Activated CD8-positive, alpha-beta memory T cell treated with anti-CD3 and anti-CD28 coated beads, Interleukin-2, amount 10 ng/mL, durations not matched to agents 7 days and 5 days (primary cell): ENCODE data around the gene SAMD4B. TPM values are rescaled to one million over a fixed set of nuclear protein-coding genes. Genes with fewer than 3 reads are reported as not detected.

ENCODE experiments used
- ATAC-seq: fragments of 150-1000 bp; cut with Tn5 transposase; one replicate; pipeline ENCODE4 v1.10.0; 2021; ENCODE audit warnings: moderate library complexity
- CTCF ChIA-PET: fragments of 350-600 bp; sonication (Branson Sonifier 250); formaldehyde crosslinking; loops from one replicate; lab custom pipeline; 2021; ENCODE audit warnings: antibody characterized with exemption; lab: Charles Lee
- DNase-seq: peaks from one replicate; pipeline ENCODE4 v3.0.0-alpha.2; 2020
- H3K27ac Mint-ChIP-seq: one replicate; pipeline ENCODE4 v1.8.0; 2021; ENCODE audit warnings: mild to moderate bottlenecking, mixed read lengths
- H3K27me3 Mint-ChIP-seq: one replicate; pipeline ENCODE4 v1.8.0; 2021; ENCODE audit warnings: mixed read lengths
- H3K36me3 Mint-ChIP-seq: one replicate; pipeline ENCODE4 v1.8.0; 2021; ENCODE audit warnings: mild to moderate bottlenecking, mixed read lengths
- H3K4me1 Mint-ChIP-seq: one replicate; pipeline ENCODE4 v1.8.0; 2021; ENCODE audit warnings: mixed read lengths
- H3K4me3 Mint-ChIP-seq: one replicate; pipeline ENCODE4 v1.8.0; 2021; ENCODE audit warnings: mild to moderate bottlenecking, moderate library complexity, mixed read lengths
- H3K9me3 Mint-ChIP-seq: one replicate; pipeline ENCODE4 v1.8.0; 2022; ENCODE audit warnings: low read depth, mixed read lengths
- total RNA-seq, 2 experiments: library from RNA; stranded (reverse); gene quantifications; one replicate each; pipeline ENCODE4 v1.2.3, GENCODE V29; 2021

SAMD4B gene
- total RNA-seq, 2 experiments from 2014 or later, result 45.7 to 58.5 TPM

DNA sequence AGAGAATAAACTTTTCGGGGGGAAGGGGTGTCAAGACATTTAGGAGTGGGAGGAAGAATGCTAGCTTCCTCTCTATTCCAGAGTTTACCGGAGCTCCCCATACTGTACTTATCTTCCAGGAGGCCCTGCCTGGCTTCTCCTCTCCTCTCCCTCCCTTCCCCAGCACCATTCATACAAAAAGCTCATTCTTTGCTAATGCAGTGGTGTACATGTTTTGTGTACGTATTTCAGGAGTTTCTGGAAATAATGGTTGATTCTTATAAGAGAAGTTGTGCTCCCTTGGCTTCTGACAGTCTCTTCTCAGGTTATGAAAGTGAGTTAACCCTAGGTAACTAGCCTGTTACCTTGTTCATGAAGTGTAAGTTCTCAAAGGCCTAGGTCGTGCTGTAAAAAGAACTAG is 7.1 kb downstream of the SAMD4B start:
- Mint-ChIP-seq H3K27me3 (no peaks in the 10 kb centered on the region), H3K36me3 (peaks cover 23% of the 10 kb centered on the region), H3K4me3 (no peak overlapping the region), H3K4me1 (peaks cover 67% of the 10 kb centered on the region), H3K9me3 (no peaks in the 10 kb centered on the region), H3K27ac (no peak overlapping the region)
- CTCF ChIA-PET, result interaction anchor here (1.9 to 2.3 kb wide), 3 partner anchors 13 to 63 kb away, joined by 5 to 7 read pairs (median 7); partner anchors contain the start of gene PLEKHG2
- DNase-seq, result no peak
- ATAC-seq, result no peak

DNA sequence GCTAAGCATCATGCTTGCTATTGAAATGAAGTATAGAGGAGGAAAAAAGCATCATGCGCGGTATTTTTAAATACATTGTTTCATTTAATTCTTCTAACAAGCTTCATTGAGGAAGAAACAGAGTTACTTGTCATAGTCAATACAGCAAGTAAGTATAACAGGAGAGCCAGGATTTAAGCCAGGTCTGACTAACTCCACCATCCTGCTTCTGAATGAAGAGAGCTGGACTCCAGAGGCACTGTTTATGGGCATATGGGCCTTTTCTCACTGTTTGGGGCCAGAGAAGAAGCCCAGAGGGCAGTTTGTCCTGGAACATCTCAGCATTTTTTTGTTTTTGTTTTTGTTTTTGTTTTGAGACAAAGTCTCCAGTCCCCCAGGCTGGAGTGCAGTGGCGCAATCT is 7.9 kb downstream of the SAMD4B start:
- CTCF ChIA-PET, result interaction anchor here (0.7 to 2.3 kb wide), 6 partner anchors 8 to 228 kb away, joined by 3 to 7 read pairs (median 6); partner anchors contain the start of genes PLEKHG2 and SAMD4B
- Mint-ChIP-seq H3K27me3 (no peaks in the 10 kb centered on the region), H3K4me1 (peaks cover 60% of the 10 kb centered on the region), H3K9me3 (no peaks in the 10 kb centered on the region), H3K27ac (peak overlapping the region; percentile 44), H3K4me3 (no peak overlapping the region), H3K36me3 (peaks cover 25% of the 10 kb centered on the region)
- DNase-seq (no peak), ATAC-seq (no peak)

- peaks cover 50% of the 10 kb centered on the region for H3K4me1 Mint-ChIP-seq
- ATAC-seq (peak; percentile 96), DNase-seq (peak; percentile 76)
- peak overlapping the region; percentile 83 for H3K27ac Mint-ChIP-seq
- CTCF ChIA-PET, result interaction anchor here (0.9 to 2.3 kb wide), 4 partner anchors 9 to 53 kb away, joined by 3 to 7 read pairs (median 4); partner anchors contain the start of gene SAMD4B
- peaks cover 27% of the 10 kb centered on the region for H3K36me3 Mint-ChIP-seq
- H3K9me3 Mint-ChIP-seq, result no peaks in the 10 kb centered on the region
- H3K27me3 Mint-ChIP-seq, result no peaks in the 10 kb centered on the region
- no peak overlapping the region for H3K4me3 Mint-ChIP-seq
These were observed 9.4 kb downstream of the SAMD4B start for GRCh38 chr19:39351537-39352064.

DNA sequence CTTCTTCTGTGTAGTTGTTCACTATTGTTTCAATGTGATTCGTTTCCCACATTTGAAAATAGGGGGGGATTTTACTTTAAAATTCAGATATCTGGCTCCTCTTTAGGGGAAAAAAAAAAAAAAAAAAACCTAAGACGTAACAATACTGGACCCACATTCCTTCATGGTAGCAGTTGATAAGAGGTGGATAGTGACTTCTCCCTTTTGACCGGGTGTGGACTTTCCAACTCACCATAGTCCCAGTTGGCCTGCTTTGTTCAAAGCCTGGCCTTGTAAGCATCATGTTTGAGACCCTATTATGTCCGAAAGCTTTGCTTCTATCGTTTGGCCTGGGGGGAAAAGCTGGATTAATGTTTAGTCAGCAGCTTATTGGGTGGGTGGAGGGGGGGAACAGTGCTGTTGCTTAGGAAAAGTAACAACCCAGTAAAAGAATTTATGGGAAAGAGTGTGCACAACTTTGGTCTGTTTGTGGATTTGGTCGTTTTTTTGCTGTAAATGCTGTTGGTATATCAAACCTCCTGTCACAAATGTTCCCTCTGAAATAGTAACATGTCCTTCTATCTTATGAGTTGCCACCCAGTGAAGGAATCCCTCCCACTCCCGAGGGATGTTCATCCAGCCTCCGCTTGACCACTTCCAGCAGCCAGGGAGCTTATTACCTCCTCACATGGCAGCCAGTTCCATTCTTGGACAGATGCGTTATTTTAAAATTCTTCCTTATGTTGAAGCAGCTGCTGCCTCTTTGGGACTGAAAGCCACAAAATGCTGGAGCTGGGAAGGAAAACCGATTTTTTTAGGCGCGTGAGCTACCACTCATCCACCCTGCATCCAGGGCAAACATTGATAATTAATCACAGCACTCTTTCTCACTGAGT is 10.4 kb downstream of the SAMD4B start:
- DNase-seq (no peak), ATAC-seq (no peak)
- Mint-ChIP-seq H3K27ac (peak overlapping the region; percentile 83), H3K4me1 (peaks cover 46% of the 10 kb centered on the region), H3K9me3 (no peaks in the 10 kb centered on the region), H3K27me3 (no peaks in the 10 kb centered on the region), H3K4me3 (no peak overlapping the region), H3K36me3 (peaks cover 36% of the 10 kb centered on the region)
- CTCF ChIA-PET, result interaction anchor here (1.1 to 2.0 kb wide), 3 partner anchors 9 to 39 kb away, joined by 3 to 5 read pairs (median 4); partner anchors contain the start of genes MED29, PAF1 and SAMD4B

DNA sequence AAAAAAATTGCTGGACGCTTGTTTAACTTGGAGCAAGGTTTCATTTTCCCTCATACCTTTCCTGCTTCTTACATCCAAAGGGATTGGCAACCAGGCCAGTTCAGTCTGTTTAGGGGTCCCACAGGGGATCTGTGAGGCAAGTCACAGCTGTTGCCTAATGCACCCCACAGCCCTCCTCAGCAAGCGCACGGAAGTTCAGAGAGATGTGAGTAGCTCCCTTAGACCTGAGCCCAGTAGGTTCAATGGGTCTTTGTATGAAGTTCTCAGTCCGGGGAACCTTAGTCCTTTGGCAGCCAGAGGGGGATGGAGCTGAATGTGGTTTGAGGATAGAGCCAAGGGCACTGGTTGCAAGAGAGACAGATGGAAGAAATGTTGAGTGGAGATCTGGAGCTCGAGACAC is 13.0 kb downstream of the SAMD4B start:
- H3K27ac Mint-ChIP-seq, result no peak overlapping the region
- H3K27me3 Mint-ChIP-seq, result no peaks in the 10 kb centered on the region
- peaks cover 31% of the 10 kb centered on the region for H3K4me1 Mint-ChIP-seq
- H3K4me3 Mint-ChIP-seq, result no peak overlapping the region
- ATAC-seq (no peak), DNase-seq (no peak)
- CTCF ChIA-PET, result interaction anchor here (1.1 to 1.4 kb wide), 3 partner anchors 9 to 42 kb away, joined by 3 to 4 read pairs (median 3); partner anchors contain the start of gene SAMD4B
- no peaks in the 10 kb centered on the region for H3K9me3 Mint-ChIP-seq
- peaks cover 38% of the 10 kb centered on the region for H3K36me3 Mint-ChIP-seq

GRCh38 chr19:39356073-39356472 is 13.9 kb downstream of the SAMD4B start:
- Mint-ChIP-seq H3K4me1 (peaks cover 29% of the 10 kb centered on the region), H3K9me3 (no peaks in the 10 kb centered on the region), H3K36me3 (peaks cover 39% of the 10 kb centered on the region), H3K27me3 (no peaks in the 10 kb centered on the region), H3K27ac (peak overlapping the region; percentile 26), H3K4me3 (no peak overlapping the region)
- ATAC-seq (no peak), DNase-seq (no peak)
- CTCF ChIA-PET, result interaction anchor here (1.1 to 1.4 kb wide), 3 partner anchors 9 to 41 kb away, joined by 3 to 4 read pairs (median 3); partner anchors contain the start of gene SAMD4B

- DNase-seq, result no peak
- Mint-ChIP-seq H3K27ac (no peak overlapping the region), H3K36me3 (peaks cover 39% of the 10 kb centered on the region), H3K4me1 (peaks cover 23% of the 10 kb centered on the region), H3K27me3 (no peaks in the 10 kb centered on the region), H3K4me3 (no peak overlapping the region), H3K9me3 (no peaks in the 10 kb centered on the region)
- CTCF ChIA-PET, result interaction anchor here (1.1 to 1.2 kb wide), 2 partner anchors 14 to 41 kb away, joined by 3 to 4 read pairs; partner anchors contain the start of gene SAMD4B
- no peak for ATAC-seq
These were observed 14.4 kb downstream of the SAMD4B start for GRCh38 chr19:39356647-39357046.

- CTCF ChIA-PET, result interaction anchor here (1.0 kb wide), 1 partner anchor 237 kb away, joined by 3 read pairs; no protein-coding TSS in a partner anchor
These were observed 16.8 kb downstream of the SAMD4B start for GRCh38 chr19:39359026-39359425.

DNA sequence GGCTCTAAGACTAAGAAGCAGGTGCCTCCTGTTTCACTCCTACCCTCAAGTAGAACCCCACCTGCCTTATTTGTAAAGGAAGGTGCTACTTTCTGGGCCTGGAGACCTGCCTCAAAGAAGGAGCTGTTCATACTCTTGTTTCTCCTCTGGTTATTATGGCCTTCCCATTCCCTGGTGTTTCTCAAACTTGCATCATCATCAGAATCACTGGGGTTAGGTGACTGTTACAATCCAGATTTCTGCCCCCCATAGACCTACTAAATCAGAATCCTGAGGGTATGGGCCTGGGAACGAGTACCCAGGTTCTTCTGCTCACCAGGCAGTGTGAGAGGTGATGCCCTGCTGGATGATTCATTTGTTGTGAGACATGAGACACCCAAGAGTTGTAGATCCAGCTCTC is 18.4 kb downstream of the SAMD4B start:
- DNase-seq, result no peak
- Mint-ChIP-seq H3K27me3 (no peaks in the 10 kb centered on the region), H3K4me3 (no peak overlapping the region), H3K9me3 (no peaks in the 10 kb centered on the region), H3K4me1 (peaks cover 12% of the 10 kb centered on the region), H3K27ac (no peak overlapping the region), H3K36me3 (peaks cover 32% of the 10 kb centered on the region)
- CTCF ChIA-PET, result no interaction called here
- ATAC-seq, result no peak

More at GRCh38 chr19:39359026-39359425, 16.8 kb downstream of the SAMD4B start:
- Mint-ChIP-seq H3K4me3 (no peak overlapping the region), H3K4me1 (peaks cover 12% of the 10 kb centered on the region), H3K27ac (no peak overlapping the region), H3K9me3 (no peaks in the 10 kb centered on the region), H3K27me3 (no peaks in the 10 kb centered on the region), H3K36me3 (peaks cover 36% of the 10 kb centered on the region)
- DNase-seq, result no peak
- no peak for ATAC-seq

GRCh38 chr19:39362682-39363657 is 20.7 kb downstream of the SAMD4B start:
- DNase-seq, result no peak
- Mint-ChIP-seq H3K9me3 (no peaks in the 10 kb centered on the region), H3K27me3 (no peaks in the 10 kb centered on the region), H3K36me3 (peaks cover 20% of the 10 kb centered on the region), H3K4me3 (no peak overlapping the region), H3K27ac (no peak overlapping the region), H3K4me1 (peaks cover 2% of the 10 kb centered on the region)
- CTCF ChIA-PET, result interaction anchor here (1.0 to 1.1 kb wide), 4 partner anchors 10 to 35 kb away, joined by 3 to 5 read pairs (median 3); no protein-coding TSS in a partner anchor
- no peak for ATAC-seq

GRCh38 chr19:39363901-39364457 is 21.8 kb downstream of the SAMD4B start:
- CTCF ChIA-PET, result no interaction called here
- DNase-seq (no peak), ATAC-seq (no peak)
- H3K9me3 Mint-ChIP-seq, result no peaks in the 10 kb centered on the region
- H3K27me3 Mint-ChIP-seq, result no peaks in the 10 kb centered on the region
- no peaks in the 10 kb centered on the region for H3K4me1 Mint-ChIP-seq
- peaks cover 18% of the 10 kb centered on the region for H3K36me3 Mint-ChIP-seq
- peak overlapping the region; percentile 21 for H3K27ac Mint-ChIP-seq
- H3K4me3 Mint-ChIP-seq, result no peak overlapping the region

GRCh38 chr19:39365531-39365930 is 23.3 kb downstream of the SAMD4B start:
- ATAC-seq, result no peak
- Mint-ChIP-seq H3K36me3 (peaks cover 17% of the 10 kb centered on the region), H3K27me3 (no peaks in the 10 kb centered on the region), H3K4me3 (no peak overlapping the region), H3K27ac (no peak overlapping the region), H3K9me3 (no peaks in the 10 kb centered on the region), H3K4me1 (no peaks in the 10 kb centered on the region)
- CTCF ChIA-PET, result no interaction called here
- DNase-seq, result no peak
